ENCODE data around the gene DIP2A.

DNA sequence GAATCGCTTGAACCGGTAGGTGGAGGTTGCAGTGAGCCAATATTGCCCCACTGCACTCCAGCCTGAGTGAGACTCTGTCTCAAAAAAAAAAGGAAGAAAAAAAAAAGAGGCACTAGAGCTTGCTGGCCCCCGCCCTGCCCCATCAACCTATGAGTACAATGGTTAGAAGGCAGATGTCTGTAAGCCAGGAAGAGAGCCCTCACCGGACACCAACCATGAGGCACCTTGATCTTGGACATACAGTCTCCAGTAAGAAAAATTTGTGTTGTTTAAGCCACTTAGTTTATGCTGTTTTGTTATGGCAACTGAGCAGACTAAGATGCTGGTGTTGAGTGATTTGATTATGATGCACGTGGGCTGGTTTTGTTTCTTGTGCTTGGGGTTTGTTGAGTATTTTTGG lies 34.2 kb downstream of the DIP2A start:
- TF ChIP-seq EZH2 (IDR thresholded peaks at IDR 0.05), result no peak
- TF ChIP-seq POLR2AphosphoS5 (IDR thresholded peaks at IDR 0.05; ENCODE audit: borderline replicate concordance, low read depth, low read length), result no peak
- no peak for TF ChIP-seq FOXP2 (optimal IDR thresholded peaks at IDR 0.05; ENCODE audit: control extremely low read depth, extremely low read length, insufficient read depth)
